Panc1 (cell line): ENCODE results near the gene CALHM1.

Source experiments
- CTCF ChIP-seq: fragments of 450-650 bp; IDR thresholded peaks from 2 replicates; pipeline ENCODE4 v1.5.1; 2017; ENCODE audit warnings: mild to moderate bottlenecking
- POLR2AphosphoS5 ChIP-seq: IDR thresholded peaks from 2 replicates; pipeline ENCODE4 v1.6.1; 2012; ENCODE audit warnings: mild to moderate bottlenecking, low read depth, low read length, moderate library complexity
- SIN3A ChIP-seq: IDR thresholded peaks from 2 replicates; pipeline ENCODE4 v1.6.1; 2012; ENCODE audit warnings: low read depth, mild to moderate bottlenecking, low read length, moderate library complexity, borderline replicate concordance; ENCODE audit not compliant: insufficient read depth
- TCF7L2 ChIP-seq: IDR thresholded peaks from 2 replicates; pipeline ENCODE4 v1.6.1; 2011; ENCODE audit warnings: mild to moderate bottlenecking, low read depth, low read length, inconsistent platforms
- TF ChIP-seq, protein P1 (sequence below), 2 experiments: IDR thresholded peaks; 2 replicates each; pipeline ENCODE4 v1.6.1; 2011 to 2012; ENCODE audit warnings: low read depth in 2 of 2, control low read depth in 1 of 2, low read length in 1 of 2, mild to moderate bottlenecking in 1 of 2, moderate library complexity in 1 of 2; ENCODE audit not compliant: insufficient read depth in 1 of 2

GRCh38 chr10:103469201-103469600 is 10.5 kb upstream of the CALHM1 start:
- TF ChIP-seq CTCF (no peak), SIN3A (no peak), POLR2AphosphoS5 (no peak), TCF7L2 (no peak)
- TF ChIP-seq, protein P1, sequence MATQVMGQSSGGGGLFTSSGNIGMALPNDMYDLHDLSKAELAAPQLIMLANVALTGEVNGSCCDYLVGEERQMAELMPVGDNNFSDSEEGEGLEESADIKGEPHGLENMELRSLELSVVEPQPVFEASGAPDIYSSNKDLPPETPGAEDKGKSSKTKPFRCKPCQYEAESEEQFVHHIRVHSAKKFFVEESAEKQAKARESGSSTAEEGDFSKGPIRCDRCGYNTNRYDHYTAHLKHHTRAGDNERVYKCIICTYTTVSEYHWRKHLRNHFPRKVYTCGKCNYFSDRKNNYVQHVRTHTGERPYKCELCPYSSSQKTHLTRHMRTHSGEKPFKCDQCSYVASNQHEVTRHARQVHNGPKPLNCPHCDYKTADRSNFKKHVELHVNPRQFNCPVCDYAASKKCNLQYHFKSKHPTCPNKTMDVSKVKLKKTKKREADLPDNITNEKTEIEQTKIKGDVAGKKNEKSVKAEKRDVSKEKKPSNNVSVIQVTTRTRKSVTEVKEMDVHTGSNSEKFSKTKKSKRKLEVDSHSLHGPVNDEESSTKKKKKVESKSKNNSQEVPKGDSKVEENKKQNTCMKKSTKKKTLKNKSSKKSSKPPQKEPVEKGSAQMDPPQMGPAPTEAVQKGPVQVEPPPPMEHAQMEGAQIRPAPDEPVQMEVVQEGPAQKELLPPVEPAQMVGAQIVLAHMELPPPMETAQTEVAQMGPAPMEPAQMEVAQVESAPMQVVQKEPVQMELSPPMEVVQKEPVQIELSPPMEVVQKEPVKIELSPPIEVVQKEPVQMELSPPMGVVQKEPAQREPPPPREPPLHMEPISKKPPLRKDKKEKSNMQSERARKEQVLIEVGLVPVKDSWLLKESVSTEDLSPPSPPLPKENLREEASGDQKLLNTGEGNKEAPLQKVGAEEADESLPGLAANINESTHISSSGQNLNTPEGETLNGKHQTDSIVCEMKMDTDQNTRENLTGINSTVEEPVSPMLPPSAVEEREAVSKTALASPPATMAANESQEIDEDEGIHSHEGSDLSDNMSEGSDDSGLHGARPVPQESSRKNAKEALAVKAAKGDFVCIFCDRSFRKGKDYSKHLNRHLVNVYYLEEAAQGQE (IDR thresholded peaks at IDR 0.05; ENCODE audit: insufficient read depth in 1 of 2, low read depth in 2 of 2, low read length in 1 of 2): no peak
